BJ (cell line): ENCODE results near the gene SERPINA3. TPM values are rescaled to one million over a fixed set of nuclear protein-coding genes. Genes with fewer than 3 reads are reported as not detected.
"Not testable (repeated sequence)": the region's sequence is repeated elsewhere in the genome, so short reads cannot be mapped to it uniquely, and the experiment has no call there.

ENCODE experiments used
- CTCF ChIA-PET: fragments of 350-600 bp; formaldehyde crosslinking; extraction: SDS; loops from one replicate; lab custom pipeline; 2021; ENCODE audit warnings: antibody characterized with exemption, inconsistent platforms; lab: Yijun Ruan, JAX
- POLR2A ChIA-PET: fragments of 300-600 bp; sonication (Branson Sonifier 250); formaldehyde crosslinking; extraction: SDS; loops from one replicate; lab custom pipeline; 2021; ENCODE audit warnings: antibody characterized with exemption; lab: Charles Lee
- DNase-seq: peaks from one replicate; pipeline ENCODE4 v3.0.0-alpha.2; 2011; ENCODE audit warnings: low read depth
- H3K27me3 ChIP-seq: 2 replicates; pipeline ENCODE4 v1.6.0; 2011; ENCODE audit warnings: low read length; ENCODE audit not compliant: control insufficient read depth, insufficient read depth
- H3K36me3 ChIP-seq: 2 replicates; pipeline ENCODE4 v1.5.1; 2011; ENCODE audit warnings: low read length; ENCODE audit not compliant: control insufficient read depth, insufficient read depth
- H3K4me3 ChIP-seq: 2 replicates; pipeline ENCODE4 v1.5.1; 2011; ENCODE audit warnings: low read depth, mild to moderate bottlenecking, control low read depth, low read length
- polyA plus RNA-seq: library from polyadenylated mRNA; depleted of rRNA; stranded (reverse); fragments of >200 nt; gene quantifications from 2 replicates; pipeline ENCODE4 v1.2.3, GENCODE V29; 2011
- TF ChIP-seq, protein P1 (sequence below): IDR thresholded peaks from 2 replicates; pipeline ENCODE4 v1.5.1; 2011; ENCODE audit warnings: low read depth, mild to moderate bottlenecking, control low read depth, inconsistent platforms, low read length, moderate library complexity; ENCODE audit not compliant: insufficient read depth

SERPINA3 gene
- polyA plus RNA-seq, 1 experiment, result 0.91 TPM

DNA sequence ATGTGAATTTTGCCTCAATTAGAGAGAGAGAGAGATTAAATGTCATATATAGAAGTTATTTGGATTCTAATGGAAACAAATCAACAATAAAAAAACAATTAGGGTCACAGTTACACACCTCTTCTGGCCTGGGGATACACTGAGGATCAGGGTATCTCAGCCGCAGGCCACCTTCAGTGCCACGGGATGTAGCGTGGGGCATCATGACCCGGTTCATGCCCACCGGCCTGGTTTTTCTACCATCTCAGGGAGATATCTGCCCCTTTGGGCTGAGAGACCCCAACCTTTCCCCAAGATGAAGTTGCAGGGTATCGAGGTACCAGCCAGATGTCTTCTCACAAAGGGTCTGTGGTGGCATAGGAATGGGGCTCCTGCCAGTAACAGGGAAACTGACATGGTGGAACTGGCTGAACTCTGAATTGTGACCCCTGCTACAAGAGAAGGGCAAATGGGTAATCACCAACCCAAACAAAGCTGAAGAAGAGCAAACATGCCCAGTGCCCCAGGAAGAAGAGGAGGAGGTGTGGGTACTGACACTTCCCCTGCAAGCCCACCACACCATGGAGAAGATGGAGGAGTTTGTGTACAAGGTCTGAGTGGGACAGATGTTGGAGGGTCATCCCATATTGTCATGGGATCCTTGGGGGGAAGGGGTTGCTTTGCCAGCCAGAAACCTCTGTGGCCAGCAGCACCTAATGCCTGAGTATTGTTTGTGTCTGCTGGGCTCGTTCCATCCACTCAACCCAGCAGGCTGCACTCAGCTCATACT, 19.5 kb downstream of the SERPINA3 start:
- Histone ChIP-seq H3K27me3 (no peaks in the 10 kb centered on the region), H3K4me3 (no peak overlapping the region), H3K36me3 (no peaks in the 10 kb centered on the region)
- ChIA-PET CTCF (no interaction called here), POLR2A (no interaction called here)
- DNase-seq, result no peak
- TF ChIP-seq, protein P1, sequence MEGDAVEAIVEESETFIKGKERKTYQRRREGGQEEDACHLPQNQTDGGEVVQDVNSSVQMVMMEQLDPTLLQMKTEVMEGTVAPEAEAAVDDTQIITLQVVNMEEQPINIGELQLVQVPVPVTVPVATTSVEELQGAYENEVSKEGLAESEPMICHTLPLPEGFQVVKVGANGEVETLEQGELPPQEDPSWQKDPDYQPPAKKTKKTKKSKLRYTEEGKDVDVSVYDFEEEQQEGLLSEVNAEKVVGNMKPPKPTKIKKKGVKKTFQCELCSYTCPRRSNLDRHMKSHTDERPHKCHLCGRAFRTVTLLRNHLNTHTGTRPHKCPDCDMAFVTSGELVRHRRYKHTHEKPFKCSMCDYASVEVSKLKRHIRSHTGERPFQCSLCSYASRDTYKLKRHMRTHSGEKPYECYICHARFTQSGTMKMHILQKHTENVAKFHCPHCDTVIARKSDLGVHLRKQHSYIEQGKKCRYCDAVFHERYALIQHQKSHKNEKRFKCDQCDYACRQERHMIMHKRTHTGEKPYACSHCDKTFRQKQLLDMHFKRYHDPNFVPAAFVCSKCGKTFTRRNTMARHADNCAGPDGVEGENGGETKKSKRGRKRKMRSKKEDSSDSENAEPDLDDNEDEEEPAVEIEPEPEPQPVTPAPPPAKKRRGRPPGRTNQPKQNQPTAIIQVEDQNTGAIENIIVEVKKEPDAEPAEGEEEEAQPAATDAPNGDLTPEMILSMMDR, result no peak

GRCh38 chr14:94632305-94632590, 20.1 kb downstream of the SERPINA3 start:
- POLR2A ChIA-PET, result no interaction called here
- CTCF ChIA-PET, result no interaction called here
- DNase-seq, result no peak
- Histone ChIP-seq H3K36me3 (no peaks in the 10 kb centered on the region), H3K4me3 (no peak overlapping the region), H3K27me3 (no peaks in the 10 kb centered on the region)
- TF ChIP-seq, protein P1, result no peak

DNA sequence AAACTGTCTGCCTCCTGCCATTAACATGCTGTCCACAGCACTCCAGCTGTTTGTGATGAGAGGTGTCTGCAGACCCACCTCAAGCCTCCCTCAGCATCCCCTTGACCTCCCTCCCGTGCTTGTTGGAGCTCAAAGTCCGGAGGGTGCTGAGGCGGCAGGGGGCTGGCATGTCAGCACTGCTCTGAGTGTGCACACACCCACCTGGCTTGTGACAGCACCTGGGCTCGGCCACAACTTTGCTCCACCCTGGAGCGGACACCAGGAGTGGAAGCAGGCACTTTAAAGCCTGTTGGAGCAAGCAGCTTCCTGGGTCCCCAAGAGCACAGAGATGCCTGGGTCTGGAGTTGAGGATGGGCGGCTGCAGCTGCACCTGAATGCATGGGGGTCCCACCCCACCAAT, 20.9 kb downstream of the SERPINA3 start:
- POLR2A ChIA-PET, result no interaction called here
- H3K27me3 ChIP-seq, result no peaks in the 10 kb centered on the region
- H3K36me3 ChIP-seq, result no peaks in the 10 kb centered on the region
- DNase-seq, result no peak
- no peak overlapping the region for H3K4me3 ChIP-seq
- TF ChIP-seq, protein P1, result no peak
- CTCF ChIA-PET, result interaction anchor here (0.8 kb wide), 1 partner anchor 49 kb away, joined by 3 read pairs; no protein-coding TSS in a partner anchor

GRCh38 chr14:94635154-94635553, 23.0 kb downstream of the SERPINA3 start:
- POLR2A ChIA-PET, result no interaction called here
- Histone ChIP-seq H3K4me3 (no peak overlapping the region), H3K36me3 (no peaks in the 10 kb centered on the region), H3K27me3 (no peaks in the 10 kb centered on the region)
- DNase-seq, result no peak
- CTCF ChIA-PET, result no interaction called here
- TF ChIP-seq, protein P1, result no peak

- H3K36me3 ChIP-seq, result no peaks in the 10 kb centered on the region
- CTCF ChIA-PET, result no interaction called here
- no peak for DNase-seq
- POLR2A ChIA-PET, result no interaction called here
- no peaks in the 10 kb centered on the region for H3K27me3 ChIP-seq
- H3K4me3 ChIP-seq, result no peak overlapping the region
- TF ChIP-seq, protein P1, result 0 out of 2 replicates have a peak, but pooled peaks have one; percentile 6
Observed at GRCh38 chr14:94636744-94637412, 24.7 kb downstream of the SERPINA3 start.

GRCh38 chr14:94637814-94638213, 25.6 kb downstream of the SERPINA3 start:
- H3K36me3 ChIP-seq, H3K4me3 ChIP-seq, DNase-seq, POLR2A ChIA-PET, H3K27me3 ChIP-seq, CTCF ChIA-PET: not testable (repeated sequence)
